ENCODE results near the gene MAP6D1.

DNA sequence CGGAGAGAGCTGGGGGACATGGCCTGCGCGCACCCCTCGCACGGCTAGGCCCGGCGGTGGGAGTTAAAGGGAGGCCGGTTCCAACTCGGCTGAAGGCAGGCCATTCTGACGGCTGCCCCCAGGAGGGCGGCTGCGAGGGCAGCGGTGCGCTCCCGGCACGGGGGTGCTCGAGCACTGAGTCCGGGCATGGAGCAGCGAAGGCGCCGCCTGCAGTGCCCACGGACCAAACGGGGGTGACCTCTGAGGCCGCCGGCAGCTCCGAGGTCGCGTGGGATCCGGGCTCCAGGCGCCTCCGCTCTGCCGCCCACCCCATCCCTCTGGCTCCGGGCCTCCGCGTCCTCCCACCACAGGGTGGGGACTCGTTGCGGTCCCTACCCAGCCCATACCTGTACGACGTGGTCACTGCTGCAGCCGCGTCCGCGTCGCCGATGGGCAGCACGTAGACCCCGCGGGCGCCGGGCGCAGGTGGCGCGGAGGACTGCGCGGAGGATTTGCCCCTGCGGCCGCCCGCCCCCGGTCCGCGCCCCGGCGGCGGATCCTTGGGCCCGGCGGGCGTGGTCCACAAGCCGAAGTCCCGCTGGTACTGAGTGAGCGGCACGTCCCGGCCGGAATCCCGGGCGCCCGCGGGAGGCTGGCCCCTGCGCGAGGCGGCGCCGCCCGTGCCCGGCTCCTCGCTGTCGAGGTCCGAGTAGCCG, 469 bp downstream of the MAP6D1 start:
- TF ChIP-seq, protein P1, sequence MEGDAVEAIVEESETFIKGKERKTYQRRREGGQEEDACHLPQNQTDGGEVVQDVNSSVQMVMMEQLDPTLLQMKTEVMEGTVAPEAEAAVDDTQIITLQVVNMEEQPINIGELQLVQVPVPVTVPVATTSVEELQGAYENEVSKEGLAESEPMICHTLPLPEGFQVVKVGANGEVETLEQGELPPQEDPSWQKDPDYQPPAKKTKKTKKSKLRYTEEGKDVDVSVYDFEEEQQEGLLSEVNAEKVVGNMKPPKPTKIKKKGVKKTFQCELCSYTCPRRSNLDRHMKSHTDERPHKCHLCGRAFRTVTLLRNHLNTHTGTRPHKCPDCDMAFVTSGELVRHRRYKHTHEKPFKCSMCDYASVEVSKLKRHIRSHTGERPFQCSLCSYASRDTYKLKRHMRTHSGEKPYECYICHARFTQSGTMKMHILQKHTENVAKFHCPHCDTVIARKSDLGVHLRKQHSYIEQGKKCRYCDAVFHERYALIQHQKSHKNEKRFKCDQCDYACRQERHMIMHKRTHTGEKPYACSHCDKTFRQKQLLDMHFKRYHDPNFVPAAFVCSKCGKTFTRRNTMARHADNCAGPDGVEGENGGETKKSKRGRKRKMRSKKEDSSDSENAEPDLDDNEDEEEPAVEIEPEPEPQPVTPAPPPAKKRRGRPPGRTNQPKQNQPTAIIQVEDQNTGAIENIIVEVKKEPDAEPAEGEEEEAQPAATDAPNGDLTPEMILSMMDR (conservative IDR thresholded peaks at IDR 0.05 in 1 of 2, IDR thresholded peaks at IDR 0.05 in 1 of 2; ENCODE audit: low read depth in 1 of 2, low read length in 2 of 2): no peak
- TF ChIP-seq EZH2 (IDR thresholded peaks at IDR 0.05; ENCODE audit: low read length, missing control alignments): no peak

Data from fibroblast of lung (primary cell).